ENCODE results near the gene ST3GAL5. TPM values are rescaled to one million over a fixed set of nuclear protein-coding genes. Genes with fewer than 3 reads are reported as not detected.

ST3GAL5 gene
- total RNA-seq, 1 experiment from 2014 or later = 25.3 TPM

DNA sequence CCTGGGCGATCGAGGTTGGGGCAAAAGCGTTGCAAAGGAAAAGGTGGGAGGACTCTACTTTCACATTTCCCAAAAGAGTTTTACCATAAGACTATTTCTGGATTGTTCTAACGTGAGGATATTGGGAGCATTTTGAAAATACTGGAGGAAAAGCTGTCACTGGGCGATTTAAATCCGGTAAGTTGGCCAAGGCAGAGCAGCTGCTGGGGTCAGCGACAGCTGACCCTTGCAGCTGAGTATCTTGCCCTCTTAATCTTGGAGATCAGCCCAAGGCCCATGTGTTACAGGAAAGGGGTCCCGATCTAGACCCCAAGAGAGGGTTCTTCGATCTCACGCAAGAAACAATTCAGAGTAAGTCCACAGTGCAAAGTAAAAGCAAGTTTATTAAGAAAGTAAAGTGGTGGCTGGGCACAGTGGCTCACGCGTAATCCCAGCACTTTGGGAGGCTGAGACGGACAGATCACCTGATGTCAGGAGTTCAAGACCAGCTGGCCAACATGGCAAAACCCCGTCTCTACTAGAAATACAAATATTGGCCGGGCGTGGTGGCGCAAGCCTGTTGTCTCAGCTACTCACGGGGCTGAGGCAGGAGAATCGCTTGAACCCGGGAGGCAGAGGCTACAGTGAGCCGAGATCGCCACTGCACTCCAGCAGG lies 964 bp upstream of the ST3GAL5 start:
- peaks cover 21% of the 10 kb centered on the region for H3K4me1 ChIP-seq (ENCODE audit: insufficient read depth, low read length, poor library complexity, severe bottlenecking)
- no TSS peak for BruUV-seq (replicated peaks)
- H3K4me3 ChIP-seq (ENCODE audit: low read depth, low read length, poor library complexity, severe bottlenecking) = peak overlapping the region; percentile 87
- intact Hi-C loops (cut with micrococcal nuclease; ENCODE audit: unreplicated experiment) = loop anchor here (2.0 to 5.0 kb wide), 4 partner anchors 62 to 193 kb away; partner anchors contain the start of gene ATOH8
- H3K9me3 ChIP-seq (ENCODE audit: low read depth, low read length, poor library complexity, severe bottlenecking) = no peaks in the 10 kb centered on the region
- ChIA-PET CTCF (interaction anchor here (0.6 to 0.8 kb wide), 5 partner anchors 11 to 191 kb away, joined by 3 to 4 read pairs (median 3); no protein-coding TSS in a partner anchor), POLR2A (ENCODE audit: low non-redundant PET) (interaction anchor here (0.5 kb wide), 1 partner anchor 1817 kb away, joined by 6 read pairs; no protein-coding TSS in a partner anchor)
- DNase-seq (ENCODE audit: low spot score) = no peak
- H3K27ac ChIP-seq (ENCODE audit: low read depth, low read length, poor library complexity, severe bottlenecking) = peak overlapping the region; percentile 85
- no peaks in the 10 kb centered on the region for H3K27me3 ChIP-seq (replicated peaks; ENCODE audit: insufficient read depth, low read depth, low read length, poor library complexity)
- H3K36me3 ChIP-seq (ENCODE audit: insufficient read depth, low read length, poor library complexity, severe bottlenecking) = no peaks in the 10 kb centered on the region
- TF ChIP-seq EZH2 (IDR thresholded peaks at IDR 0.05; ENCODE audit: borderline replicate concordance, low read depth, low read length, poor library complexity, severe bottlenecking) = no peak
- no peak for TF ChIP-seq CTCF (conservative IDR thresholded peaks at IDR 0.05; ENCODE audit: low read depth, low read length)

GRCh38 chr2:85888020-85888683 lies 638 bp downstream of the ST3GAL5 start:
- peaks cover 30% of the 10 kb centered on the region for H3K4me1 ChIP-seq (ENCODE audit: insufficient read depth, low read length, poor library complexity, severe bottlenecking)
- H3K4me3 ChIP-seq (ENCODE audit: low read depth, low read length, poor library complexity, severe bottlenecking) = peak overlapping the region; percentile 87
- peak; percentile 44 for DNase-seq (ENCODE audit: low spot score)
- H3K36me3 ChIP-seq (ENCODE audit: insufficient read depth, low read length, poor library complexity, severe bottlenecking) = no peaks in the 10 kb centered on the region
- ChIA-PET CTCF (interaction anchor here (3.2 kb wide), 1 partner anchor 61 kb away, joined by 13 read pairs; no protein-coding TSS in a partner anchor), POLR2A (ENCODE audit: low non-redundant PET) (no interaction called here)
- BruUV-seq (replicated peaks) = no TSS peak
- no peaks in the 10 kb centered on the region for H3K9me3 ChIP-seq (ENCODE audit: low read depth, low read length, poor library complexity, severe bottlenecking)
- no peaks in the 10 kb centered on the region for H3K27me3 ChIP-seq (replicated peaks; ENCODE audit: insufficient read depth, low read depth, low read length, poor library complexity)
- intact Hi-C loops (cut with micrococcal nuclease; ENCODE audit: unreplicated experiment) = loop anchor here (2.0 to 5.0 kb wide), 4 partner anchors 61 to 194 kb away; partner anchors contain the start of gene ATOH8
- no peak for TF ChIP-seq EZH2 (IDR thresholded peaks at IDR 0.05; ENCODE audit: borderline replicate concordance, low read depth, low read length, poor library complexity, severe bottlenecking)
- TF ChIP-seq CTCF (conservative IDR thresholded peaks at IDR 0.05; ENCODE audit: low read depth, low read length) = no peak
- H3K27ac ChIP-seq (ENCODE audit: low read depth, low read length, poor library complexity, severe bottlenecking) = peak overlapping the region; percentile 85

- ChIA-PET CTCF (interaction anchor here (3.2 kb wide), 1 partner anchor 60 kb away, joined by 13 read pairs; no protein-coding TSS in a partner anchor), POLR2A (ENCODE audit: low non-redundant PET) (no interaction called here)
- BruUV-seq (replicated peaks) = no TSS peak
- H3K4me3 ChIP-seq (ENCODE audit: low read depth, low read length, poor library complexity, severe bottlenecking) = peak overlapping the region; percentile 87
- TF ChIP-seq EZH2 (IDR thresholded peaks at IDR 0.05; ENCODE audit: borderline replicate concordance, low read depth, low read length, poor library complexity, severe bottlenecking) = no peak
- TF ChIP-seq CTCF (conservative IDR thresholded peaks at IDR 0.05; ENCODE audit: low read depth, low read length) = no peak
- H3K4me1 ChIP-seq (ENCODE audit: insufficient read depth, low read length, poor library complexity, severe bottlenecking) = peaks cover 30% of the 10 kb centered on the region
- no peaks in the 10 kb centered on the region for H3K36me3 ChIP-seq (ENCODE audit: insufficient read depth, low read length, poor library complexity, severe bottlenecking)
- intact Hi-C loops (cut with micrococcal nuclease; ENCODE audit: unreplicated experiment) = loop anchor here (2.0 to 5.0 kb wide), 4 partner anchors 60 to 195 kb away; partner anchors contain the start of gene ATOH8
- H3K27ac ChIP-seq (ENCODE audit: low read depth, low read length, poor library complexity, severe bottlenecking) = no peak overlapping the region
- DNase-seq (ENCODE audit: low spot score) = peak; percentile 67
- H3K9me3 ChIP-seq (ENCODE audit: low read depth, low read length, poor library complexity, severe bottlenecking) = no peaks in the 10 kb centered on the region
- no peaks in the 10 kb centered on the region for H3K27me3 ChIP-seq (replicated peaks; ENCODE audit: insufficient read depth, low read depth, low read length, poor library complexity)
Measured at GRCh38 chr2:85887566-85888019, 1.2 kb downstream of the ST3GAL5 start.

All from A673 (cell line).